ENCODE data around the gene GALNT14.

GALNT14 gene

DNA sequence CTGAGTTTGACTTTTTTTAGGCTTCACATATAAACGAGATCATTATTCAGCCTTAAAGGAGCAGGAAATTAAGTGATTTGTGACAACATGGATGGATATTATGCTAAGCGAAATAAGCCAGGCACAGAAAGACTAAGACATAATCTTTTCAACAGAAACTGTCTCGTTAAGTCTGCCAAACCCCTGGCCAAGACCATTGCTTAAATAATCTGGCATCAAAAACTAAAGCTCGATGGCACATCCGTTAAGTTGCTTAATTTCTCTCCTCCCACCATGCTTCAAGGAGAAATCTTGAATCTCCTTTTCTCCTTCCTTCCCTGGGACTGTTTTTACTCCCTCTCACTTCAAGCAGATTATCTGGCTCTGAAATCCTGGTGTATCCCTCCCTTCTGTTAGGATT is 140.3 kb downstream of the GALNT14 start:
- no peak for DNase-seq (ENCODE audit: low read depth)
- H3K4me3 ChIP-seq (replicated peaks; ENCODE audit: low read depth, low read length) = no peak overlapping the region
- TF ChIP-seq, protein P1, sequence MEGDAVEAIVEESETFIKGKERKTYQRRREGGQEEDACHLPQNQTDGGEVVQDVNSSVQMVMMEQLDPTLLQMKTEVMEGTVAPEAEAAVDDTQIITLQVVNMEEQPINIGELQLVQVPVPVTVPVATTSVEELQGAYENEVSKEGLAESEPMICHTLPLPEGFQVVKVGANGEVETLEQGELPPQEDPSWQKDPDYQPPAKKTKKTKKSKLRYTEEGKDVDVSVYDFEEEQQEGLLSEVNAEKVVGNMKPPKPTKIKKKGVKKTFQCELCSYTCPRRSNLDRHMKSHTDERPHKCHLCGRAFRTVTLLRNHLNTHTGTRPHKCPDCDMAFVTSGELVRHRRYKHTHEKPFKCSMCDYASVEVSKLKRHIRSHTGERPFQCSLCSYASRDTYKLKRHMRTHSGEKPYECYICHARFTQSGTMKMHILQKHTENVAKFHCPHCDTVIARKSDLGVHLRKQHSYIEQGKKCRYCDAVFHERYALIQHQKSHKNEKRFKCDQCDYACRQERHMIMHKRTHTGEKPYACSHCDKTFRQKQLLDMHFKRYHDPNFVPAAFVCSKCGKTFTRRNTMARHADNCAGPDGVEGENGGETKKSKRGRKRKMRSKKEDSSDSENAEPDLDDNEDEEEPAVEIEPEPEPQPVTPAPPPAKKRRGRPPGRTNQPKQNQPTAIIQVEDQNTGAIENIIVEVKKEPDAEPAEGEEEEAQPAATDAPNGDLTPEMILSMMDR (IDR thresholded peaks at IDR 0.05; ENCODE audit: low read length, missing control alignments) = no peak

DNA sequence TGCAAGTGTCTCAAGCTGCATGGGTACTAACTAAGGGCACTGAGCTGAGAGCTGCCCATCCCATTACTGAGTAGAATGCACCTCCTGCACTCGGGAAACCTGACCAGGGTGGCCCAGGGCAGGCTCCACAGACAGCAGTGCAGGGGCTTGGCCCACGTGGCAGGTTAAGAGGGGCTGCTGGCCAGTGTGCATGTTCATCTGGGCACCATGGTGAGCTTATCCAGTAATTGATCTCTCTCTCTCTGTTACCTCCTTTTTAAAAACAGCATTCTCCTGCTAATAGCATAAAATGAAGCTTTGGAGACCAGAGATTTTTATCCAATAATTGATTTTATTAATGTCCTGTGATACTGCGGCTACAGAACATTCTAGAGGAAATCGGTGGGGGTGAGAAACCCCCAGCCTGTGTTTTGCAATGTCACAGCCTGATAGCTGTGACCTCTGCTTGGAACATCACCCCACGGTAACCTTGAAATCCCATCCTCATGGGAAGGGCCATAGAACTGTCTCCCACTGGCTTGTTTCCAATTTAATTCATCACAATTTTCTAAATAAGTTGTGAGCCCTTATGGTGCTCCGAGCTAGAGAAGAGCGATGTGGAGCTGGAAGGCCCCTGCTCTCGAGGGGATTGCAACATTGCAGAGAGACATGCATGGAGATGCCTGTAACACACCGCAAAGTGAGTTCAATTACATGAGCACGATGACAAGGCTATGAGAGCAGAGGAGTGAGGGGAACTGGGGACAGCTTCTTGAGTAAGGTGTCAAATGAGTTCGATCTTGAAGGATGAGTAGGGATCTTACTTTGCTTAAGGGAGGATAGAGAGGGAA is 143.8 kb downstream of the GALNT14 start:
- TF ChIP-seq, protein P1 (IDR thresholded peaks at IDR 0.05; ENCODE audit: low read length, missing control alignments) = no peak
- no peak overlapping the region for H3K4me3 ChIP-seq (replicated peaks; ENCODE audit: low read depth, low read length)
- no peak for DNase-seq (ENCODE audit: low read depth)

DNA sequence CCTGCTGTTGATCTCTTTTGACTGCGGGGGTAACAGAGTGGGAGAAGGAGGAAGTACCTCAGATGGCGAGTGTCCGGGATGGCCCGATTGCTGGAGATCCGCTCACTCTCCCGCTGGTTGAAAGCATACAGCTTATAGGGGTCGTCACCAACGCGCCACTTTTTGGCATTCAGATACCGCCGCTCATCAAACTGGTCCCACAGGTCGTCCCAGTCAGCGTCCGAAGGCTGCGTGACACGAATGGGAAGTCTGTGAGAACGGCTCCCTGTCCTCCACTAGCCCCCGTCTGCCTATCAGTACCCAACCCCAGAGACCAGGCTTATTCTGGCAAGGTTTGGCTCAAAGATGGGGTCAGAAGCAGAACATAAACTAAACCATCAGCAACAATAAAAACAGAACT is 145.5 kb downstream of the GALNT14 start:
- no peak overlapping the region for H3K4me3 ChIP-seq (replicated peaks; ENCODE audit: low read depth, low read length)
- TF ChIP-seq, protein P1 (IDR thresholded peaks at IDR 0.05; ENCODE audit: low read length, missing control alignments) = no peak
- no peak for DNase-seq (ENCODE audit: low read depth)

DNA sequence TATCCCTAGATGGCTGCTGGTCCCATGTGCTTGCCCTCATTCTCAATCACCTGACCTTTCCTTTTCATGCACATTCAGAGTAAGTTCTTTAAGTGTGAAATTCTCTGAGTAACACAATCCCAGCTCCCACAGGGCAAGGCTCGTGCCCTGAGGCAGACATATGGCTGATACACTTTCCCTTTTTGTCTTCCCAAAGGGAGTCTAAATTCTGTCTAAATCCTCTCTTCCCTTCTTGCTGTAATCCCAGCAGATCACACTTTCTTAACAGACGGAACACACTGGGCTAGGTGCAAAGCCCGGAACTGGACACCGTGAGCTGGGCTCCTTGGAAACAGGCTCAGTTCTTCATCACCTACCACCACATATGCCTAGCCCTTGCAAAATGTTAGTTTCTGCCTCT is 147.6 kb downstream of the GALNT14 start:
- no peak overlapping the region for H3K4me3 ChIP-seq (replicated peaks; ENCODE audit: low read depth, low read length)
- TF ChIP-seq, protein P1 (IDR thresholded peaks at IDR 0.05; ENCODE audit: low read length, missing control alignments) = no peak
- DNase-seq (ENCODE audit: low read depth) = no peak

DNA sequence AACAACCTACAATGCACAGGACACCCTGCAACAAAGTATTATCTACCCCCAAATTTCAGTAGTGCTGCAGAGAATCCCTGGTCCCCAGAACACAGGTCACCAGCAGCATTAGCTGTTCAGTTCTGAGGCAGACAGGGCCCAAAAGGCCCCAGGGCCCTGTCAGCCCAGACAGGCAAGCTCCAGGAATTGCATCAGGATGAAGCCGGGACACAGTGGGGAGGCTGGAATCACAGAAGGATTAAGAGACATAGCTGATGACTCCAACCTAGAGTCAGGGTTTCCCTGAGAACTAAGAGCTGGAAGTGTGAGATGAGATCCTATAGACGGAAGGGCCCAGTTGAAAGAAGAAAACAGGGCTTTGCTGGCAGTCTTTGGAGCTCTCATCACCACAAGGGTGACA is 148.1 kb downstream of the GALNT14 start:
- TF ChIP-seq, protein P1 (IDR thresholded peaks at IDR 0.05; ENCODE audit: low read length, missing control alignments) = no peak
- DNase-seq (ENCODE audit: low read depth) = no peak
- no peak overlapping the region for H3K4me3 ChIP-seq (replicated peaks; ENCODE audit: low read depth, low read length)

DNA sequence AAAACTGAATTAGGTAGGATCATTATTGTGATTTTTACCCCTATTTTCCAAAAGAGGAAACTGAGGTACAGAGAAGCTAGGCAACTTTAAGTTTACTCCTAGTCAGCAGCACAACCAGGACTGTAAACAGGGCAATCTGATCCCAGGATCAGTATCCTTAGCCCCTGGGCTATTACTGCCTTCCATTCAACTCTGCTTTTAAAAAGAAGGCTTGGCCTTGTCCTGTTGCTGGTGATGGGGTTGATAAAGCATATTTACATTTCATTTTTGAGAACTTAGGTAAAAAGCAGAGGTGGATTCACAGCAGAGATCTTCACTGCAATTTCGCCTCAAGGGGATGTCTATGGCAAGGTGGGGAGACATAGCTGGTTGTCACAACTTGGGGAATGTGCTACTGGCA is 148.5 kb downstream of the GALNT14 start:
- no peak for DNase-seq (ENCODE audit: low read depth)
- no peak overlapping the region for H3K4me3 ChIP-seq (replicated peaks; ENCODE audit: low read depth, low read length)
- TF ChIP-seq, protein P1 (IDR thresholded peaks at IDR 0.05; ENCODE audit: low read length, missing control alignments) = no peak

DNA sequence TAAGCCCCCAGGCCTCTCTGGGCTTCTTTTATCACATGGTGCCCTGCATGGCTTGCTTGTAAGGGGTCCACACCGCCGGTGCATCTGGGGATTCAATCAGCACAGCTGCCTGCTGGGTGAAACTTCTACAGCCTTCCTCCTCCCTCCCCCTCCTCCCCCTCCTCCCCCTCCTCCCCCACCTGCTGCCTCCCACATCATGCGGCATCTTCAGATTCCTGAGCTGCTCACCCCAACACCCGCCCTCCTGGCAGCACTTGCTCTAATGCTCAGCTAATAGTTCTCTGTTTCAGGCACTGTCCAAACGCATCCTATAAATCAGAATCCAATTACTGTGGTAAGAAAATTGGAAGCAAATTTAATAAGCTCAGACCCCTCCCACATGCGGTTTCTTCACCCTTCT is 150.7 kb downstream of the GALNT14 start:
- TF ChIP-seq, protein P1 (IDR thresholded peaks at IDR 0.05; ENCODE audit: low read length, missing control alignments) = no peak
- H3K4me3 ChIP-seq (replicated peaks; ENCODE audit: low read depth, low read length) = no peak overlapping the region
- DNase-seq (ENCODE audit: low read depth) = no peak

Data from fibroblast of pulmonary artery (primary cell).